Measurements from ENCODE around the gene OCRL.

DNA sequence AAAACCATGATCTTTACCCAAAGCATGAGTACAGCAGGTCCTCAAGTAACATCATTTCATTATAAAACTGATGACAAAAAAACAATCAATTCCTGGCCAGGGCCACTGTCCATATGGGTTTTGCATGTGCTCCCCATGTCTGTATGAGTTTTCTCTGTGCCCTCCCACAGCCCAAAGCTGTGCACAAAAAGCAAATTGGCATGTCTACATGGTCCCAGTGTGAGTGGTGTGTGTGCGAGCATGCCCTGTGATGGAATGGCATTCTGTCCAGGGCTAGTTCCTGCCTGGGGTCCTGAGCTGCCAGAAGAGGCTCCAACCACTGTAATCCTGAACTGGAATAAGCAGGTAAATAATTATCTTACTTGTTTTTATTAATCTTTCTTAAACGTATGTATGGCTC lies 45.2 kb upstream of the OCRL start:
- no peak for TF ChIP-seq REST (IDR thresholded peaks at IDR 0.05; ENCODE audit: insufficient read depth in 1 of 2, low read depth in 2 of 2, low read length in 2 of 2)
- no peak for TF ChIP-seq POLR2AphosphoS5 (IDR thresholded peaks at IDR 0.05; ENCODE audit: low read depth, low read length)
